DOHH2 (cell line): ENCODE results near the gene NCDN.
A peak's percentile ranks its signal among the peaks of the same experiment; 100 is the strongest.

ENCODE experiments used
- H3F3A ChIP-seq: fragments of 200-600 bp; sonication (generic), shearing (Covaris generic); 2 replicates; pipeline ENCODE4 v1.6.0; 2016; ENCODE audit warnings: antibody characterized with exemption, mild to moderate bottlenecking; ENCODE audit not compliant: control insufficient read depth, insufficient read depth
- H3K27ac ChIP-seq: fragments of 200-600 bp; sonication (generic); 2 replicates; pipeline ENCODE4 v1.5.1; 2014; ENCODE audit warnings: low read depth, mild to moderate bottlenecking, low read length, moderate library complexity
- H3K27me3 ChIP-seq: fragments of 200-600 bp; sonication (generic); 2 replicates; pipeline ENCODE4 v1.6.1; 2014; ENCODE audit warnings: mild to moderate bottlenecking, low read length, mixed read lengths; ENCODE audit not compliant: control insufficient read depth
- H3K36me3 ChIP-seq: fragments of 200-600 bp; sonication (generic); 2 replicates; pipeline ENCODE4 v1.6.1; 2014; ENCODE audit warnings: mild to moderate bottlenecking, low read length, moderate library complexity, mixed read lengths; ENCODE audit not compliant: control insufficient read depth
- H3K4me1 ChIP-seq: fragments of 200-600 bp; sonication (generic); 2 replicates; pipeline ENCODE4 v1.6.1; 2014; ENCODE audit warnings: mild to moderate bottlenecking, low read length, mixed read lengths; ENCODE audit not compliant: control insufficient read depth
- H3K4me2 ChIP-seq: fragments of 200-600 bp; sonication (generic); 2 replicates; pipeline ENCODE4 v1.6.0; 2014; ENCODE audit warnings: mild to moderate bottlenecking, low read length, moderate library complexity
- H3K4me3 ChIP-seq: fragments of 200-600 bp; sonication (generic); 2 replicates; pipeline ENCODE4 v1.5.1; 2014; ENCODE audit warnings: mild to moderate bottlenecking, low read length, mixed read lengths
- H3K79me2 ChIP-seq: fragments of 200-600 bp; sonication (generic); 2 replicates; pipeline ENCODE4 v1.6.1; 2014; ENCODE audit warnings: mild to moderate bottlenecking, low read length, mixed read lengths; ENCODE audit not compliant: control insufficient read depth
- H3K9me2 ChIP-seq: fragments of 200-600 bp; sonication (generic); replicated peaks from 2 replicates; pipeline ENCODE4 v1.6.1; 2014; ENCODE audit warnings: mild to moderate bottlenecking, low read length, mixed read lengths; ENCODE audit not compliant: control insufficient read depth
- H3K9me3 ChIP-seq: fragments of 200-600 bp; sonication (generic); 2 replicates; pipeline ENCODE4 v1.6.1; 2014; ENCODE audit warnings: antibody characterized with exemption, low read length, mixed read lengths; ENCODE audit not compliant: control insufficient read depth, insufficient read depth
- H4K20me1 ChIP-seq: fragments of 200-600 bp; sonication (generic); 2 replicates; pipeline ENCODE4 v1.6.0; 2014; ENCODE audit warnings: low read depth, mild to moderate bottlenecking, antibody characterized with exemption, low read length, moderate library complexity; ENCODE audit not compliant: control insufficient read depth, insufficient read depth
- CTCF ChIP-seq: fragments of 200-600 bp; sonication (generic); IDR thresholded peaks from one replicate; pipeline ENCODE4 v1.5.1; 2014; ENCODE audit warnings: antibody characterized with exemption, mild to moderate bottlenecking, low read depth, low read length; ENCODE audit not compliant: poor library complexity, severe bottlenecking
- EZH2phosphoT487 ChIP-seq: fragments of 200-600 bp; sonication (generic); IDR thresholded peaks from 2 replicates; pipeline ENCODE4 v1.6.1; 2017; ENCODE audit warnings: borderline replicate concordance, mild to moderate bottlenecking, antibody characterized with exemption, low read length, moderate library complexity, mixed read lengths

The NCDN gene

GRCh38 chr1:35539824-35540261 lies 17.8 kb upstream of the NCDN start:
- H3K79me2 ChIP-seq = peaks cover 15% of the 10 kb centered on the region
- H3K4me2 ChIP-seq = no peak overlapping the region
- no peak overlapping the region for H3K27ac ChIP-seq
- no peaks in the 10 kb centered on the region for H3K9me3 ChIP-seq
- no peaks in the 10 kb centered on the region; the same call in 1 of the 2 replicates for H3F3A ChIP-seq
- peaks cover 19% of the 10 kb centered on the region for H3K4me1 ChIP-seq
- TF ChIP-seq CTCF = no peak
- H3K36me3 ChIP-seq = peaks cover 37% of the 10 kb centered on the region
- no peaks in the 10 kb centered on the region for H3K27me3 ChIP-seq
- H3K4me3 ChIP-seq = no peak overlapping the region
- no peaks in the 10 kb centered on the region for H4K20me1 ChIP-seq
- H3K9me2 ChIP-seq = no peaks in the 10 kb centered on the region

- Histone ChIP-seq H3K9me3 (no peaks in the 10 kb centered on the region), H3K27ac (no peak overlapping the region), H3K4me2 (no peak overlapping the region), H3K79me2 (peaks cover 11% of the 10 kb centered on the region), H3K4me1 (peaks cover 3% of the 10 kb centered on the region), H3K4me3 (no peak overlapping the region), H3F3A (no peaks in the 10 kb centered on the region; the same call in 1 of the 2 replicates), H3K27me3 (no peaks in the 10 kb centered on the region), H3K36me3 (peaks cover 57% of the 10 kb centered on the region), H3K9me2 (no peaks in the 10 kb centered on the region), H4K20me1 (no peaks in the 10 kb centered on the region)
- TF ChIP-seq CTCF (peak; percentile 35), EZH2phosphoT487 (no peak)
These were observed 12.6 kb upstream of the NCDN start for GRCh38 chr1:35544976-35545375.

GRCh38 chr1:35546614-35547013 lies 11.0 kb upstream of the NCDN start:
- H3F3A ChIP-seq = no peaks in the 10 kb centered on the region
- no peak for TF ChIP-seq EZH2phosphoT487
- no peak for TF ChIP-seq CTCF
- no peaks in the 10 kb centered on the region for H4K20me1 ChIP-seq
- no peaks in the 10 kb centered on the region for H3K27me3 ChIP-seq
- H3K4me3 ChIP-seq = no peak overlapping the region
- no peaks in the 10 kb centered on the region for H3K4me1 ChIP-seq
- H3K4me2 ChIP-seq = no peak overlapping the region
- H3K9me2 ChIP-seq = no peaks in the 10 kb centered on the region
- no peaks in the 10 kb centered on the region for H3K9me3 ChIP-seq
- peaks cover 10% of the 10 kb centered on the region for H3K79me2 ChIP-seq
- H3K36me3 ChIP-seq = peaks cover 50% of the 10 kb centered on the region
- H3K27ac ChIP-seq = no peak overlapping the region

- TF ChIP-seq EZH2phosphoT487 (no peak), CTCF (no peak)
- Histone ChIP-seq H3K27ac (no peak overlapping the region), H3K4me3 (no peak overlapping the region), H3K9me3 (no peaks in the 10 kb centered on the region), H3K9me2 (no peaks in the 10 kb centered on the region), H3K36me3 (peaks cover 41% of the 10 kb centered on the region), H3F3A (peaks cover 5% of the 10 kb centered on the region), H3K27me3 (no peaks in the 10 kb centered on the region), H3K4me1 (peaks cover 27% of the 10 kb centered on the region), H3K79me2 (peaks cover 33% of the 10 kb centered on the region), H3K4me2 (no peak overlapping the region), H4K20me1 (no peaks in the 10 kb centered on the region)
These were observed 3.7 kb upstream of the NCDN start for GRCh38 chr1:35553851-35554250.
